SKM-1 treated with dmso at 0.1 percent for 144 hours (cell line): ENCODE measurements around the gene OSR1.

Source experiments
- DNase-seq: peaks from one replicate; lab custom pipeline; 2025; ENCODE audit not compliant: unreplicated experiment; lab: John Stamatoyannopoulos, UW

Gene OSR1

DNA sequence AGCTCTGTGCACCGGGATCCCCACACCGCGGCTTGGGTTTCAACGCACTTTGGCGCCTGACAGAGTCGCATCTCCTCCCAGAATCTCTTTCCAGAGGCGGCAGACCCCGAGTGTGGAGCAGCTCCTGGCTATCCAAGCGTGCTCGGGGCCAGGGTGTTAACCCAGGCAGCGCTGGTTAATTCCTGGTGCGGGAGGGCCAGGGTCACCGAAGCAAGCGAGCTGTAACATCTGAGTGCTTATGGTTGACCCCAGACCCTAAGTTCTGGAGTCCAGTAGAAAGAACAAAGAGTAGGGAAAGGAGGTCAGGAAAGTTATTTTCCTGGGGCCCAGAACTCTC lies 566 bp upstream of the OSR1 start:
- no peak for DNase-seq

DNA sequence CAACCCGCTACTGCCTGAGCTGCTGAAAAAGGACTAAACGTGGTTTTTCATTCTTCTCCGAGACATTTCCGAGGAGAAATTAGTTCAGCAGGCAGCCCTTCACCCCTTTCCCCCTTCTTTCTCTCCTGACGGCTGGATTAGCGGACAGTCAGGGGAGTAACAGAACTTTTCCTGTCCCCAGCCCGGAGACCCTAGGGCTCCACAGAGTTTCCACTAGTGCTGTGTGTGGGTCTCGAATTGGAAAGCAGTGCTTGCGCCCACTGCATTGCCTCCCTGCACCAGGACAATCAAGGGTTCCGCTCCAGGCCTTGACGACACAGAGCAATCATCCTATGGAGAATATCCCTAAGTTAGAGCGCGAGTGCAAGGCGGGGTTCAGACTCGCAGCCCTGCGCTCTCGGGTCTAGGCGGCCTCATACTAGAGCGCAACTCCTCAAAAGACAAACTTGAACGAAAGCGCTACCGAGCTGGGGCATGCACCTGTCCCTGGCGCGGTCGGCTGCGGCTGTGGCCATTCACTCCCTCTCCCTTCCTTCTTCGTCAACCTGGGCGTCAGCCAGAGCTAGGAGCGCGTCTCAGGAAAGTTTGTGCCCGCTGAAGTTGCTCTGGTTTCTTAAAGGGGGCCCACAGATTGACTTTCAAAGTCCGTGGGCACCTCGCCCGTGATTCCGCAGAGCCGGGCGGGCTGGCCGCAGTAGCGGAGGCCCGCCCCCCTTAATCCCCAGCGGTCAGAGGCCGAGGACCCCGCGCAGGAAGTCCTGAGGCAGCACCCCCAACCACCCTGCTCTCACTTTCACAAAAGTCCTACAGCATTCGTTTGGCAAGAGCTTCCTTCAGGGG lies 801 bp downstream of the OSR1 start:
- DNase-seq: no peak

DNA sequence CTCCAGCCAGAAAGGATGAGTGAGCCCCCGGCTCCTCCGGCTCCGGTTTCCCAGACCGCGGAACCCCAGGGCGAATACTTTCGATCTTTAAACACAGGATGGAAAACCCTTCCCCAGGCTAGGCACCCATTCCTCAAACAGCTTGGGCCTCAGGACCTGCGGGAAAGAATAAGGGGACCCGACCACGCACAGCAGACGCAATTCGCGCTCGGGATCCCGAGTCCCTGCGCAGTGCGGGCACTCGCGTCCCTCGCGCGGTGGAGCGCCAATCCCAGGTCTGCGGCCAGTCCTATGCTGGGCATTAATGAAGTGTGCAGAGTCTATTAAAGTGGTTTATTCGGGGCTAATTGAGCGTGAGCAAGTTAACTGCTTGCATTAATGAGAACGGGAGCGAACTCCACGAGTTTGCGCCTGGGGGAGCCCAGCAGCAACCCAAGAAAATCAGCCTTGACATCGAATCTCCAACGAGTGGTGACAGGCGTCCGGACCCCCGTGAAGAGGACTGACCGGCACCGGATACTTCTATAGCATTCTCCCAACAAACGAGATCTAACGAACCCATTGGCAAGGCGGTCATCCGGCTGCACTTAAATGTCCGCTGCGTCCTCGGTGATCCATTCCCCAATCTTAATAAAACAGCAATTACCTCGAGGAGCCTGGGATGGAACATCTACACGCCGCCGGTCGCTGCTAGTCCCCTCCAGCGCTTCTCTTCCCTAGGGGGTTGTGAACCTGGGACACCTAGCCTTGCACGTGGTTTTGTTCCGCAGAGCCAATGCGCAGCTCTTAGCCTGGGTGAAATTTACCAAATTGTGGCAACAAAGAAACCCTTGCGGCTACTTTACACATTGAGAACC lies 1.6 kb downstream of the OSR1 start:
- DNase-seq: no peak

DNA sequence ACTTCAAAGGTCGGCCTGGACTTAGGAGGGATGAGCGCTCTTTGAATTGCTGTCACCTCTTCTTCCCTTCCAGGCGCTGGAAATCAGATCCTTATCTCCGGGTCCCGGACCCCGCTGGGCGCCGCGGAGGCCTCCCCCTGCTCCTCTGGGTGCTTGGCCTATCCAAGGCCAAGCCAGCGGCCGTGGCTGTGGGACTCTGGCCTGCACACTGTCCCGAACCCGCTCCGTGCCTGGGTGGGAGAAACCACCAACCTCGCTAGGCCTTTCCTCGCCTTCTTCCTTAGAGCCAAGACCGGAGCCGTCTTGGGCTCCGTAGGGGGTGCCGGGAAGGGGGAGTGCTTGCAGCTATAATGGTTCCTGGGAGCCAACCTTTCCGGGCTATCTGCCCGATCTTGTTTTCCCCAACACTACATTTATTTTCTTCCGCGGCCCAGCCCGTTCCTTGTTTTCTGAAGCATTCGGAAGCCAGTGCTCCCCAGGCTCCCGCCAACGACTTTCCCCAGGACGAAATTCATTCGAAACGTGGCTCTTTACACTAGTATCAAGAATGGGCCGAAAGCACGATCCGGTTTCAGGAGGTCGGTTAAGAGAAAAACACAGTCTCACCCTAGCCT lies 2.4 kb downstream of the OSR1 start:
- DNase-seq: no peak

DNA sequence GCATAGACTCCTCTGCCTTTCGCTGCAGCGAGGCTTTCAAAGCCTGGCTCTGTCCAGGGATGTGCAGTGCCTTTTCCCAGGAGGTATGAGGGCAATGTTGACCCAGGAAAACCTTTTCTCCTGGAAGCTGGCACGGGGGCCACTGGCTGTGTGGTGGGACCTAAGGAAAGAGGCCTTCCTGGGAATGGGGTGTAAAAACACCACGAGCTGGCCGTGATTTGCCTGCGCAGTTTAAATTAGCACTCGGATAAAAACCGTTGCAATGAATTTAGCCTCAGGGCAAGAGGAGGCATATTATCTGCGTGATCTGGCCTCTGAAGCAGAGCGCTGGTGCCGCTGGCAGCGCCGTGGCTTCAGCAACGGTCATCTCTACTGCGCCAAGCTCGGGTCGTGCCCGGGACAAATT lies 3.0 kb downstream of the OSR1 start:
- no peak for DNase-seq

DNA sequence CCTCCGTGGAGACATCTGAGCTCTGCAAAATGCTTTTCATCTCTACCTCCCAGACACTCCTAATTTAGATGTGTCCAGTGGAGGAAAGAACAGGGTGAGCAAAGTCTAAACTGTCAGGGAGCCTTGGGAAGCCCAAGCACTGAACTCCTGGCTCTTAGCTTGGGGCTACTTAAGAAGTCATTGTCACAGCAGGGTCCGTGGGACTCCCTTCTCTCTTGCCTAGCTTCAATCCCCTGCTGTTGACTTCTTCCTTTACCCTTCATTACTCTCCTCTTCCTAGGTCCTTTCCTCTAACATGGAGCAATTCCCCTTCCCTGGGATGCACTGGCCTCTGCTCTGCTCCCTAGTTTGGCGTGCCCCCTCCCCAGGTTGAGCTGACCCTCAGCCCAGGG lies 3.4 kb downstream of the OSR1 start:
- no peak for DNase-seq

DNA sequence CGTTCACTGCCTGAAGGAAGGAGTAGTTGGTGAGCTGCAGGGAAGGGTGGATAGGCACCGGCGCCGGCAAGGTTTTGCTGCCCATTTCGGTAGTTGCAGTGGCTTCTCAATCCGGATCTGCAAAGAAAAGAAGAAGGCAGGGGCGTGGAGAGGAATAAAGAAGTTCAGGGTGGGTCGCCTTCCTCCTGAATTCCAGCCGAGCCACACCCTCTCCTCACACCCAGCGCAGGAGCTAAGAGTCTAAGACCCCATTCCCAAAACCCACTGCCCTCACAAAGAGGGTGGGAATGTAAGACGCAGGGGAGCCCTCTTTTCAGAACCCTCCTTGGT lies 4.7 kb downstream of the OSR1 start:
- DNase-seq: no peak

DNA sequence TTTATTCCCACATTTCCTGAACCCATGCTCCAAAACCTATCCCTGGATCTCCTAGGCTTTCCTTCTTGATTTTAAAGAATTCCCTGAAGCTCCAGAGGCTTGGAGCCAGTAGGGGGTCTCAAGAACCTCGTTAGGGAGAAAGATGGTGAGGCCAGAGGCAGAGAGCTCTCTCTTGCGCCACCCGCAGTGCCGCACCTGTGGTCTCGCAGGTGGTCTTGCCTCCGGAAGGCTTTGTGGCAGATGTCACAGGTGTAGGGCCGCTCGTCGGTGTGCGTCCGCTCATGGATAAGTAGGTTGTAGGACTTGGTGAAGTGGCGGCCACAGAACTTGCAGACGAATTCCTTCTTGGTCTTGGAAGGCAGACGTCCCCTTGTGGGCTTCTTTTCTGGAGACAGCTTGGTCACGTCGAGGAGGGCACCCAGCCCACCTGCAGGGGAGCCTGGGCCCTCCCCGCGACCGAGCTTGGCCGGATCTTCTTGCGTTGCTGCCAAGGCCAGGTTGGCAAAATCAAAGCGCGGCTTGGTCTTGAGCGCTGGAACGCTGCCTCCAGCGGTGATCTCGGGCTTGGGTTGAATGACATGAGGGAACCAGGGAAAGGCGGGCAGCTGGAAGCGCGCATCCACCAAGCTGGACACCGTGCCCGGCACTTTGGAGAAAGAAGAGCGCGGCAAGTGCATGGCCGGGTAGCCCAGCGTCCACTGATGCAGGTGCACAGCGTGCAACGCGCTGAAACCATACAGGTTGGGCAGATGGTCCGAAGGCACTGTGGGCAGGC lies 5.3 kb downstream of the OSR1 start:
- DNase-seq: no peak

DNA sequence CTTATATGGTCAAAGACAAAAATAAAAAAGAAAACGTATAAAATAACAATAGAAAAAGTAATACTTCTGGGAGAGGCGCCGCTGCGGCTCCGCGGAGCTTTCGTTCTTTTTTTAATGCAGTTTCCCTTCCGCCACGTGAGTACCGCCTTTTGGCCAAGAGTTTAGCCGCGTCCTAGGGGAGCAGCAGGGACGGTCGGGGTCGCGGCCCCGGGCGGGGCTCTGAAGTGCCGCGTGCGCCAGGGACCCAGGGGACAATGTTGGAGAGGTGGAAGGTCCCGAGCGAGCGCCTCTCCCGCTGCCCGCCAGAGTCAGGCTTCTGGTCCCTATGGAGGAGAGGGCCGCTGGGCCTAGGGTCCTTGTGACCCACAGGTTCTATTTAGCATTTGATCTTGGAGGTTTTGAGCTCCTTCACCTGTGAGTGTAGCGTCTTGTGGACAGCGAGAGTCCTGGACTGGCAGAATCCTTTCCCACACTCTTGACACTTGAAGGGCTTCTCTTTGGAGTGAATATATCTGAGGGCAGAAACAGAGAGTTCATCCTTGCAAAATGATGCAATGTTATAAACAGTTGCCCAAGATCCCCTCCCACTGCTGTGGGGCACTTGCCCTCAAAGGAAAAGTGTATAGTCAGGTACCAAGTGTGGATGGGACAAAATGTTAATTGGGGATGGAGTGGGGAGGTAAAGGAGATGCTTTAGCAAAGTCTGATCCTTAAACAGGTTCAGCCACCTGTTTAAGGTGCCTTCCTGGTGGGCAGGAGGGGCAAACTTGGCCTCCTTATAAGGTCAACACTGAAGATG lies 6.3 kb downstream of the OSR1 start:
- DNase-seq: no peak

DNA sequence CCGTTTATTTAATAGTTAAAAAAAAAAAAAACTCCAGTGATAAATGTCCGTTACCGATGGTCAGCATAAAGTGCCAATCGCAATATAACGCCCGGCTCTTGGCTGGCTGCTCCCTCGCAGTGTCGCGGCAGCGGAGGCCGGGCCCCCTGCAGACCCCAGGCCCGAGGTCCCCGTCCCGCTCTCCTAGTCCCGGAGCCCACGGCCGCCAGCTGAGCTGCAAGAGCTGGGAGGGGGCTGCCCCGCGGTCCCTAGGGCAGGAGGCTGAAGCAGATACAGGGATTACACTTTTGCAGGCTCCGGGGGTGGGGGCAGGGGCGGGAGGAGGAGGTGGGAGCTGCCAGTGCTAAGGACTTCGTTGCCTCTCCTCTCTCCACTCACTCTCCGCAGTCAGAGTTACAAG lies 6.9 kb downstream of the OSR1 start:
- no peak for DNase-seq

DNA sequence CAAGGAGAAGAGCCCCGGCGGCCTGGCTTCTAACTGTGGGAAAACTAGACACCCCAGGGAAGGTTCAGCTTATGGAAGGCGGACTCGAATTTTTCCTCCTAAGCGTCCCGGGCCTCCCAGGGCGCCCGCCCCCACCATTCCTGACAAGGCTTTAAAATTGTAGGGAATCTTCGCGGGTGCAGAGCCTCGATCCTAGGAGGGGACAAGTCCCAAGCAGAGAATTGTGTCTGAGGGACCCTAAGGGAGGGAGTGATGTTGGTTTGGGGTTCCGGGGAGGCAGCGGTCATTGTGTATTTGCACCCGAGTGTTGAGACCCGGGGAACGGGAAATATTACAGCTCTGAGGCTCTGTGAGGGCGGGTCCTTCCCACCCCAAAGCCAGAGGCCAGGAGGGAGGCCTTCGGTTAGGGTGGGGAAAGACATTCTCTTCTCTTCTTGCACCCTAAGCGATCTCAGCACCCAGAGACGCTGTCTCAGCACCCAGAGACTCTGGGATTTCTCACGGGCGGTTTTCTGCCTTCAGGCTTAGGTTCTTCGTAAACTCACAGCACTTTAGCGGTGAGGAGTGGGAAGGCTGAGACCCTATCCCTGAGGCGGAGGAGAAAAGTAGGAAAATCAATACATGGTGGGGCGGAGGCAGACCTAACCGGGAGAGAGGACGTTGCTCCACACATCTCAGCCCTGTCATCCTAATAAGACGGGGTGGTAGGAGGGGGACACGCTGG lies 7.6 kb downstream of the OSR1 start:
- DNase-seq: no peak

DNA sequence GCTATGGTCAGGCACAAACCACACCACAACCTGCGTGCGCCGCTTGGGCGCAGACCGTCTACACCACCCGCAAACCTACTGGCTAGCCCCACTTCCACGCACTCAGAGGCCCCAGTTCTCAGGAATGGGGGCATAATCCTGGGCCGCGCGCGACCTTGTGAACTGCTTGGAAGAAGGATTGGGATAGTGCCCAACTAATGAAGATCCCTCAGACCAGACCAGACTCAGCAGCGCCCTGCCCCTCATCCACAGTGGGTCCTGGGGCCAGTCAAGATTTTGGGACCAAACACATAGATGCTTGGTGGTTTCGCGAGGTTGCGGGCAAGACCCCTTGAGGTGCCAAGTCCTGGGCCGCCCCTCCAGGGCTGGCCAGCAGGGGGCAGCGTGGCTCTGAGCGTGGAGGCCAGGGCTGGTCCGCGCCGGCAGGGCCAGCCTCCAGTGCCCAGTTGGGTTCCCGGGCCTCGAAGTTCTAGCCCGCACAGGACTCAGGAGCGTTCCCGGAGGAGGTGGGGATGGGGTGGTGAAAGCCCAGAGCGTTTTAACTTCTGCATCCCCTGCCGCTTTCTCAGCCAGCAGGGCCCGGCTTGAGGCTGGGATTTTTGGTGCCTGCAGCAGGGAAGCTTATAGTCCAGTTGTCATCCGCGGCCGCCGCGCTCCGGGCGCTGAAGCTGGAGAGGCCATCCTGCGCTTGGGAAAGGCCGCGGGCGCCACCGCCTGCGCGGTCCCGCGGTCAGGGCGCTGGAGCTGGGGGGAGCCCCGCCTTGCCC lies 8.3 kb downstream of the OSR1 start:
- no peak for DNase-seq

DNA sequence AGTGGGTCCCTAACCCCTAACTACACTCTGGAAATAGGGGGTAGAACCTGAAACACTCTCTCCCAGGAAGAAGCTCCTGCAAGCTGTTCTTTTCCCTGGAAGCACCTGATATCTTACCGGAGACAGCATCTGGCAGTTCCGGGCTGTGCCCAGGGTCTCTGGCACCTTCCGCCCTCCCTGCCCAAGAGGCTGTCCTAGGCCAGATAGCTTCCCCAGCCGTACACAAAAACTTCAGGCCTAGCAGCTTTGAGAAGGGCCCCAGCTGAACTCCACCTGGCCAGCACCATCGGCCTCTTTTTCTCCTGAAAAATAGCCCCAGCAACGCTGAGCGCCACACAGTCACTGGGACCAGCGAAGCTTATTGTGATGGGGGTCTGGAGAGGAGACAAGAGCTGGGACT lies 9.7 kb downstream of the OSR1 start:
- no peak for DNase-seq

DNA sequence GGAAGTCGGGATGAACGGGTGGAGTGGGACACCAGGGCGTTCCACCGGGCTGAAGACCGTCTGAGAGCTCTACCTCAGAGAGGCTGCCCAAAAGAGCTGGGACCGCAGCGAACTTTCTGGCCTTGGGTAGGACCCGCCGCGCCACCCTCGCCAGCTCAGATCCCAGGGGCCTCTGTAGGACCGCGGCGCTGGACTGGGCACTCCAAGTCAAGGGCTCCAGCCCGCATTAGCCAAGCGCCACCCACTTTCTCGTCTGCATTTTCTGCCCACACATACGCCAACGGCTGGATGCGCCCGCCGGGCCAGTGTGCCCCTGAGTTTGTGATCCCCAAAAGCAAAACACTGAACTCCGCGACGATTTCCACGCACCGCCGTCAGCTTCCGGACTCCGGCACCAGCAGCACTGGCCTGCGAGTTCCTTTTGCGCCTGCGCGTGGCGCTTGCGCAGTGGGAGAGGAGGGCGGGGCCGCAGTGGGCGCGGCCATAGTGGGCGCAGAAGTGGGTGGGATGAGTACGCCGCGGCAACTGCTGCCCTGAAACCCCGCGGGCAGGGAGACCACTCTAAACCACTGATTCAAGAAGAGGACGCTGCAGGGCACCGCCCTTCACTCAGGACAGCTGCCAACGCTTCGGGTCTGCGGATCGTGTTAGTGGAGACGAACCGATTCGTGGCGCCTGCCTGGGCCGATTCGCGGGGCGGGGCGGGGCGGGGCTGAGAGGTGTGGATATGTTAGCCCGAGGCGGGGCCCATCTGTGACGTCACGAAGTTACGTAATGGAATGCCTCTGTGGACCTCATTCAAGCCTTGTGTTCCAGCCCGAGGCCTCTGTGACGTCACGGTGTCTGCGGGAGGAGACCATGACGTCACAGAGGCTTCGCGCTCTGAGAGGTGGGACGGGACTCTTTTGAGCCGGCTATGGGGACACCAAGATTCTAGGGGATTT lies 10.5 kb downstream of the OSR1 start:
- DNase-seq: peak; percentile 74

DNA sequence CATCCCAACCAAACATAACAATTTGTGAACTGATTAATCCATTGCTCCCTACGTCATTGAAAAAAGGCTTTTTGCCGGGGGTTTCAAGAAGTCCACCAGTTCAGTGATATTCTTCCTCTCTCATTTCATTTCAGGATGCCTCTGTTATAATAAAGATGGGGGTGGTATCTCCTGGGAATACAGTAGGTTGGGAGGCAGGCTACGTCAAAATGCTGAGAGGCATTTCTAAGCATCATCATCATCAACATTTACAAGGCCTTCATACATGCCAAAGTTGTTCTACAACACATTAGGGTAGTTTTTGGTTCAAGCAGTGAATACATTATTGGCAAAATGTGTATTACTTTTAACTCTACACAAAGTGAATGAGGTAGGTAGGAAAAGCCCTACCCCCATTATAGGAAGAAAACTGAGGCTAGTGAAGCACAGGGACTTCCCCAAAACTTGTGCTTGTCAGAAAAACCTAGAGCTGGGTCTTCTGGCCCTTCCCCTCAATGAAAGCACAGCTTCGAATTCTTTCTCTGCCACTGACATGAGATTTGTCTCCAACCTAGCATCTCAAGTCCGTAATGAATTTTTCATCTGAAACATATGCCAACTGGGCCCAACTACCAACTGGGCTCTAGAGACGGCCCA lies 11.3 kb downstream of the OSR1 start:
- DNase-seq: peak; percentile 16

DNA sequence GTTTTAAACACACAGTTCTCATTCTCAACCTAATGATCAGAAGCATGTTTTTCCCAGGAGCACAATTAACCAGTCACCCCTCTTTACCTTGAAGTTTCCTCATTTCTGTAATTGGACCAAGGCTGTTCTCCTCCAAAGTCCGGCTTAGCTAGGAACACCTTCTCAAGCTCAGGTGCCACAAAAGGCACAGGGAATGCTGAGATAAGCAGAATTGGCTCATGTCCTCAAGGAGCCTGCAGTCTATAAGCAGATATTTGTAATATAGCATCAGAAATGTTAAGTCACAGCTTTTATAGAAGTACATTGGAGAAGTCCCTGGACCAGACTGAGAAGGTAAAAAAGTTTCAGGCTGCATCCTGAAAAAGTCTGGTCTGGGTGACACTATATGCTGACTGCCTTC lies 20.7 kb downstream of the OSR1 start:
- no peak for DNase-seq

DNA sequence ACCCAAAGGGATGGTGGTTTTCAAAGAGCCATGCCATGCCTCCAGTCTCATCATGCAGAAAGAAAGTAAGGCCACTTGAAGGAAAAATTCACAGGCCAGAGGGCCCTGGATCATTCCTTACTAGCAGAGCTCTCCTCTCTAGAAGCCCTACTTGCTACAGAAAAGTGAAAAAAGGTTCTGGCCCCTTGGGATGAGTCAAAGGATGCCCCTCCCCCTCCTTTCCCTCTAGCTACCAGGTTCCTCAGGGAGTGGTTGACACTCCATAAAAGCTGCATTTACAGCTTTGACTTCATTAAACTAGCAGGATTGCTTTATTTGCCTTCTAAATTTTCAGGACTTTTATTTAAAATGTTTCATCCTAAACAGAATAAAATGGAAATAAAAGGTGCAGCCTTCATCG lies 21.2 kb downstream of the OSR1 start:
- no peak for DNase-seq

DNA sequence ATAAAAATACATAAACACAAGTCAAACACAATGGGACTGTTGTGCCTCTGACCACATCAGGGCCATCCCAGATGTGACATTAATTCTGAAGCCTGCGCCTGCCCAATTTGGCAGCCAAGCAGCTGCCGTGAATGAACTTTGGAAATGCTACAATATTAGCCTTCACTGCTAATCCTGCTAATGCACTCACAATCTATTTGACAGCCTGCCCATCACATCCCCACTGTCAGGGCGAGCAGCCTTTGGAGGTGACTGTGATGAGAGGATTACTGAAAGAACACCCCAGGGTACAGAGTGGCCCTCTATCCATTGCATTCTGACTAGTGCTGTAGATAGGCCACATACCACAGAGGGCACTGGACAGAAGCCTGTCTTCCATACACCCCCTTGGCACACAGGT lies 21.6 kb downstream of the OSR1 start:
- DNase-seq: no peak
